HG03060 (cell line): ENCODE results near the gene TRPM7.
"Not testable (repeated sequence)": the region's sequence is repeated elsewhere in the genome, so short reads cannot be mapped to it uniquely, and the experiment has no call there.

Experiments used
- ATAC-seq: cut with Tn5 transposase; IDR thresholded peaks from one replicate; pipeline ENCODE4 v1.9.1; 2021; ENCODE audit warnings: low read depth, moderate number of reproducible peaks; ENCODE audit not compliant: unreplicated experiment

The TRPM7 gene, protein sequence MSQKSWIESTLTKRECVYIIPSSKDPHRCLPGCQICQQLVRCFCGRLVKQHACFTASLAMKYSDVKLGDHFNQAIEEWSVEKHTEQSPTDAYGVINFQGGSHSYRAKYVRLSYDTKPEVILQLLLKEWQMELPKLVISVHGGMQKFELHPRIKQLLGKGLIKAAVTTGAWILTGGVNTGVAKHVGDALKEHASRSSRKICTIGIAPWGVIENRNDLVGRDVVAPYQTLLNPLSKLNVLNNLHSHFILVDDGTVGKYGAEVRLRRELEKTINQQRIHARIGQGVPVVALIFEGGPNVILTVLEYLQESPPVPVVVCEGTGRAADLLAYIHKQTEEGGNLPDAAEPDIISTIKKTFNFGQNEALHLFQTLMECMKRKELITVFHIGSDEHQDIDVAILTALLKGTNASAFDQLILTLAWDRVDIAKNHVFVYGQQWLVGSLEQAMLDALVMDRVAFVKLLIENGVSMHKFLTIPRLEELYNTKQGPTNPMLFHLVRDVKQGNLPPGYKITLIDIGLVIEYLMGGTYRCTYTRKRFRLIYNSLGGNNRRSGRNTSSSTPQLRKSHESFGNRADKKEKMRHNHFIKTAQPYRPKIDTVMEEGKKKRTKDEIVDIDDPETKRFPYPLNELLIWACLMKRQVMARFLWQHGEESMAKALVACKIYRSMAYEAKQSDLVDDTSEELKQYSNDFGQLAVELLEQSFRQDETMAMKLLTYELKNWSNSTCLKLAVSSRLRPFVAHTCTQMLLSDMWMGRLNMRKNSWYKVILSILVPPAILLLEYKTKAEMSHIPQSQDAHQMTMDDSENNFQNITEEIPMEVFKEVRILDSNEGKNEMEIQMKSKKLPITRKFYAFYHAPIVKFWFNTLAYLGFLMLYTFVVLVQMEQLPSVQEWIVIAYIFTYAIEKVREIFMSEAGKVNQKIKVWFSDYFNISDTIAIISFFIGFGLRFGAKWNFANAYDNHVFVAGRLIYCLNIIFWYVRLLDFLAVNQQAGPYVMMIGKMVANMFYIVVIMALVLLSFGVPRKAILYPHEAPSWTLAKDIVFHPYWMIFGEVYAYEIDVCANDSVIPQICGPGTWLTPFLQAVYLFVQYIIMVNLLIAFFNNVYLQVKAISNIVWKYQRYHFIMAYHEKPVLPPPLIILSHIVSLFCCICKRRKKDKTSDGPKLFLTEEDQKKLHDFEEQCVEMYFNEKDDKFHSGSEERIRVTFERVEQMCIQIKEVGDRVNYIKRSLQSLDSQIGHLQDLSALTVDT (N-terminal part only)

DNA sequence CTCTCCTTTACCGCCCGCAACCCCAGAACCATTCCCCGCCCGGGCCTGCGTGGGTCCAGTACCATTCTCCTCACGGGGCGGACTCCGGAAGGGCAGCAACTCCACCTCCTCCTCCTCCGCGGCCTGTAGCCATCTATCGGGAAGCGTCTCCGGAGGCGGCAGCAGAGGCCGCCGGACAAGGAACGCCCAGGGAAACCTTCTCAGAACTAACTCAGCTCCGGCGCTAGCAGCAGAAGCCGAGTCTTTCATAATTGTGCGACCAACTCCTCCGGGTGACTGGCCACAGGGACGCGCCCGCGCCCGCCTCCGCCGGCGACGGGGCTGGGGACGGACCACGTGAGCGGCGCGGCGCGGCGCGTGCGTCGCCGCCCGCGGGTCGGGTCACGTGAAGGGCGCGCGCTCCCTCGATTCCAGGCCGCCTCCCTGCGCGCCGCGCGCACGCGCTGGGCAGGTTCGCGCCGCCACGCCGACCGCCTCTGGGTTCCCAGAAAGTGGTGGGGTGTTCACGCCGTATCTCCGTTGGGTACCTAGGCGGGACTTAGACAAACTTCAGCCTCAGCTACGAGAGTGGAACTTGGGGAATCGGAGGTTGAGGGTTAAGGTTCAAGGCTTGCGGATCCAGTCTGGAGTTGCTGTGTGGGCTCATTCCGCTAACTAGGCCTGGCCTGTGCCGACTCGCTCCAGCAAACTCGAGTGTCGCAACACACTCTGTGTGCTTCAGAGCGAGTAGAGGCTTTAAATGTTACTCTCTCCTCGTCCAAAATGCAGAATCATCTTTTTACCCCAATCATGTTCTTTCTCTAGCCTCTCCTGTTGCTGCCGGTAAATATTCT, at the start of gene TRPM7:
Gene TRPM7 (minus strand): TSS at position 329 of the 833 bp plus-strand sequence. CDS start 264 bp downstream, at position 65.
- peak; percentile 49 for ATAC-seq

DNA sequence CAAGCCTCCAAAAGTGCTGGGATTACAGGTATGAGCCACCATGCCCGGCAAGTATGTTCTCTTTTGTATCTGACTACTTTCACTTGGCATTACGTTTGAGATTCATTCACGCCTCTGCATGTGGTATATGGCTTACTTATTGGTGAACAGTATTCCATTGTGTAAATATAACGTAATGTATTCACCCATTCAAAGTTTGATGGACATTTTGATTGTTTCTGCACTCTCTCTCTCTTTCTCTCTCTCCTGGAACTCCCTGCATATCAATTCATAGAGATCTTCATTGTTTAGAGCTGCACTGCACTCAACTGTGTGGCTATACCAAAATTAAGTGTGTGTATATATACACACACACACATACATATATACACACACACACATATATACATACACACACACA, 48.6 kb upstream of the TRPM7 start:
- no peak for ATAC-seq

DNA sequence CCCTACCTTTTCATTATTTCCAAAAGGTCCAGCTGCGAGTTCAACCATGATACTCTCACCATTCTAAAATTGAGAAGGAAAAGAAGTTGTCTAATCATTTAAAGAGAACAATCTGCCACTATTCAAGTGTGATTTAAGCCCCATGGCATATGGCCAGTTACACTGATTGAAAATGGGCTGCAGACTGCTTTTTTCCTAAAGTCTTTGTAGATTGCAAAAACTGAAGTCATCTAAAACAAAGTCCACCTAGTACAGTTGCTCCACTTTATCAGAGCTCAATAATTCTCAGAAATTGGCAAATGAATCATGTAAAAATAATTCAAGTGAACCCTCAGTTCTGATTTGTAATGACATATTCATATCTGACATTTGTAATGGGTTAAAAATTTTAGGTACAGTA, 39.7 kb upstream of the TRPM7 start:
- no peak for ATAC-seq

- ATAC-seq, result no peak
Measured at GRCh38 chr15:50718700-50719125, 32.1 kb upstream of the TRPM7 start.

- ATAC-seq, result no peak
Measured at GRCh38 chr15:50712018-50712417, 25.4 kb upstream of the TRPM7 start.

- ATAC-seq, result no peak
Measured at GRCh38 chr15:50710585-50710984, 24.0 kb upstream of the TRPM7 start.

- no peak for ATAC-seq
Measured at GRCh38 chr15:50707878-50708427, 21.4 kb upstream of the TRPM7 start.

GRCh38 chr15:50702762-50703334, 16.3 kb upstream of the TRPM7 start:
- no peak for ATAC-seq

DNA sequence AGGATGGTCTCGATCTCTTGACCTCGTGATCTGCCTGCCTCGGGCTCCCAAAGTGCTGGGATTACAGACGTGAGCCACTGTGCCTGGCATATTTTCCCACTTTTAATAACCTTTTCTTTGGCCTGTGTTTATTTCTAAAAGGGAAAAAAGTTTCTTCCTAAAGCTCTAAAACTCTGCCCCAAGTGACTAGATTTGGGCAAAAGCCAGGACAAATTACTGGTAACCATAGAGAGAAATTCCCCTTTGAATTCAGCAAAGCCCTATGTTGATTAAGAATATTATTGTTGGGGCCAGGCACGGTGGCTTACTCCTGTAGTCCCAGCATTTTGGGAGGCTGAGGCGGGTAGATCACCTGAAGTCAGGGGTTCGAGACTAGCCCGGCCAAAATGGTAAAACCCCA, 11.5 kb upstream of the TRPM7 start:
- no peak for ATAC-seq

DNA sequence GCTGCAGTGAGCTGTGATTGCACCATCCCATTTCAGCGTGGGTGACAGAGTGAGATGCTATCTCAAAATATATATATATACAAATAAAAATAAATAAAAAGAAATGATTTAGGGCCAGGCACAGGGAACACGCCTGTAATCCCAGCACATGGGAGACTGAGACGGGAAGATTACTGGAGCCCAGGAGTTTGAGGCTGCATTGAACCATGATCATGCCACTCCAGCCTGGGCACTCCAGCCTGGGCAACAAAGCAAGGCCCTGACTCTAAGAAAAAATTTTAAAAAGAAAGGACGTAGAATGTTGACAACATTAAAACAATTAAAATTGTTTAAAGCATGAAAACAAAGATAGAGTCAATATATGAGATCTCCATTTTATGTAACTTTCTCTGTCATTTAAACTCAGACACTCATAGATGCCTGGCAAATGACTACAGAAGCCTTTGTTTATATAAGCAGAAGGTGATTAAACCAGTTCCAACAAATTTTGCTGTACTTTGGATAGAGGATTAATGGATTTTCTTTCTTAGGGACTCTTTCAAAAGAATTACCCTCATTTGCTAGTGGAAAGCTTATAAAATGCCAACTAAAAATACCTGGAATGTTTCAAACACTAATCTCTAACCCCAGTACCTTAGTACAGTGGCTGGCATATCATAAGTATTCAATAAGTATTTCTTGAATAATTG, 10.7 kb upstream of the TRPM7 start:
- no peak for ATAC-seq

DNA sequence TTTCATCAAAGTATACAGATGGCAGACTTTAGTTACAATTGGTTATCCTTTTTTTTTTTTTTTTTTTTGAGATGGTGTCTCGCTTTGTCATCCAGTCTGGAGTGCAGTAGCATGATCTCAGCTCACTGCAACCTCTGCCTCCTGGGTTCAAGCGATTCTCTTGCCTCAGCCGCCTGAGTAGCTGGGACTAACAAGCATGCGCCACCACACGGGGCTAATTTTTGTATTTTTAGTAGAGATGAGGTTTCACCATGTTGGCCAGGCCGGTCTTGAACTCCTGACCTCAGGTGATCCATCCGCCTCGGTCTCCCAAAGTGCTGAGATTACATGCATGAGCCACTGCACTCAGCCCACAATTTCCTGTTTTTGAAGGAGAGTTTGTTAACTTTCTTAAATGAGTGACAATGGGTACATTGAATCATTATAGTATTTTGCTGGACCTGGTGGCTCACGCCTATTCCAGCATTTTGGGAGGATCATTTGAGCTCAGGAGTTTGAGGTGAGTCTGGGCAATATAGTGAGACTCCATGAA, 8.1 kb upstream of the TRPM7 start:
- not testable (repeated sequence) for ATAC-seq

DNA sequence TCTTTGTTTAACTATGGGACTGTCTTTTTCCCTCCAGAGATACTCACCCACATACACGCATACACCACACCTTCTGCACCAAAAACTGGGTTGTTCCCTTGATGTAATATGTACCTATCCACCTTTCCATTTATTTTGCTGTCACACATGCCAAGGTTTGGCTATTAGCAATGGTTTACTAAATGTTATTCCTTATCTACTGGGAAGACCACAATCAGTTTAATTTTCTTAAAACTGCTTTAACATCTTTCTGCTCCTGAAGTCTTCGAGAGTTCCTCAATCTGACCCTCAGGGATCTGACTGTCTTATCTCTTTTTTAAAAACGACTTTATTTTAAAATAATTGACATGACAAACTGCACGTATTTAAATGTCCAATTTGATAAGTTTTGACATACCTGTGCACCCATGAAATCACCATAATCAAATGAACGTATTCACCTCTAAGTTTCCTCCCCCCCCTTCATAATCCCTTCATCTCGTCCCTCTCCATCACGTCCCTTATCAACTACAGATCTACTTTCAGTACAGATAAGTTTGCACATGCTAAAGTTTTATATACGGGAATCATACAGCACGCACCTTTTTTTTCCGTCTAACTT, 805 bp upstream of the TRPM7 start:
- ATAC-seq, result no peak

DNA sequence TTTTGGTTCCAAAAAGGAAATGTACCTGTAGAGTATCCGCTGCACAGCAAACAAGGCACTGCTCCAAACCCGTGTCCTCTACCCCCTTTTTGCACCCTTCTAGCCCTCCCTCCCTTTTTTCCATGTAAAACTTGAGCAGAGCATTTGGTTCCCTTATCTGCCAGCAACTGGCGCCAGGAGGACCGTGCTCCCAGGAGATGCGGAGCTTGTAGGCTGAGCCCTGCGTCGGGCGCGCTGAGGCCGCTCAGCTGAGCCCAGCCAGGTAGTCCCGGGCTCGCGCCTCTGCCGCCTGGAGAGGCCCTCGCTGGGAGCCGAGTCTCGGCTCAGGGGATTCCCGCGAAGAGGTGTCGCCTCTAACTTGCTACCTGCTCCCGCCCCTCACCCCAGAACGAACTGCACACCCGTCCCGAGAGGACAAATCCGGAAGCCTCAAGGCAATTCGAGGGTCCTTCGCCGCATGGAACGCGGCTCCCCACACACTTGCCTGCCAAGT, 575 bp downstream of the TRPM7 start:
- peak; percentile 28 for ATAC-seq

- no peak for ATAC-seq
Measured at GRCh38 chr15:50685191-50685975, 1.2 kb downstream of the TRPM7 start.

GRCh38 chr15:50681467-50681866, 5.1 kb downstream of the TRPM7 start:
- ATAC-seq, result no peak

DNA sequence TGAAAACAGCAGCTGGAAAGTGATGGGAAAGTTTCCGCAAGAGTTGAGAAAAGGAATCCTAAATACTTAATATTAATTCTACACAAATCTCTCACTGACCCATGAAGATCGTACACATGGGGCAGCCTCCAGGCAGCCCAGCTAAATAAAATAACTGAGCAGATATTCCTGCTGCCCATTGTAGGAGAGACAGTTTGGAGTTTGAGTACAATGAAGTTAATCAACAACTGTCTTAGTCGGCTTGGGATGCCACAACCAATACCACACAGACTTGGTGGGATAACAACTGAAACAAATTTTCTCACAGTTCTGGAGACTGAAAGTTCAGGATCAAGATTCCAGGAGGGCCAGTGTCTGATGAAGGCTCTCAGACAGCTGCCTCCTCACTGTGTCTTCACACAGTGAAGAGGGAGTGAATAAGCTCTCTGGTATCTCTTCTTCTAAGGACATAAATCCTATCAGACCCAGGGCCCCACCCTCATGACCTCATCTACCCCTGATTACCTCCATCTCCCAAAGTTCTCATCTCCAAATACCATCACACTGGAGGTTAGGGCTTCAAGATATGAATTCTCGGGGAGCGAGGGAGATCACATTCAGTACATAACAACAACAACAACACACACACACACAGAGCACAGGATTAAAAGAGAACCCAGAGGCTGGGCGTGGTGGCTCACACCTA, 9.7 kb downstream of the TRPM7 start:
- ATAC-seq, result no peak
